Heart right ventricle (tissue), 16 donors: ENCODE measurements around the gene SEC63. TPM values are rescaled to one million over a fixed set of nuclear protein-coding genes. Genes with fewer than 3 reads are reported as not detected.
"Not testable (repeated sequence)": the region's sequence is repeated elsewhere in the genome, so short reads cannot be mapped to it uniquely, and the experiment has no call there.

ENCODE experiments used
- ATAC-seq, 8 donors: fragments of 200-7000 bp; cut with Tn5 transposase; one replicate each; pipeline ENCODE4 v1.9.1; 2020; ENCODE audit warnings: mild to moderate bottlenecking in 8 of 8, moderate library complexity in 8 of 8, moderate number of reproducible peaks in 1 of 8
- DNase-seq, 2 donors: peaks; one replicate each; pipeline ENCODE4 v3.0.0-alpha.2; 2020
- H3K27ac ChIP-seq, 10 donors: fragments of 200-600 bp; sonication (generic) in 2 of 10; one replicate each; pipeline versions ENCODE4 v1.5.0 to v1.8.0; 2020 to 2022; ENCODE audit warnings: mild to moderate bottlenecking in 3 of 10
- H3K27me3 ChIP-seq, 7 donors: fragments of 200-600 bp; one replicate each; pipeline ENCODE4 v1.8.0; 2021 to 2022; ENCODE audit warnings: mild to moderate bottlenecking in 2 of 7
- H3K36me3 ChIP-seq, 9 donors: fragments of 200-600 bp; sonication (generic) in 1 of 9; one replicate each; pipeline versions ENCODE4 v1.5.0 to v1.8.0; 2020 to 2022; ENCODE audit warnings: mild to moderate bottlenecking in 2 of 9
- H3K4me1 ChIP-seq, 9 donors: fragments of 200-600 bp; sonication (generic) in 1 of 9; one replicate each; pipeline versions ENCODE4 v1.5.0 to v1.8.0; 2020 to 2022; ENCODE audit warnings: mild to moderate bottlenecking in 4 of 9
- H3K4me3 ChIP-seq, 10 donors: fragments of 200-600 bp; sonication (generic) in 2 of 10; one replicate each; pipeline versions ENCODE4 v1.5.0 to v1.8.0; 2020 to 2022; ENCODE audit warnings: mild to moderate bottlenecking in 7 of 10, moderate library complexity in 2 of 10
- H3K9me3 ChIP-seq, 11 donors: fragments of 200-600 bp in 10 of 11; sonication (generic) in 2 of 11; one replicate each; pipeline versions ENCODE4 v1.5.0 to v1.8.0; 2013 to 2022; ENCODE audit warnings: mild to moderate bottlenecking in 2 of 11, control low read depth in 1 of 11, moderate library complexity in 1 of 11
- WGBS, 2 donors: extraction: QIAGEN DNeasy Blood & Tissue Kit; methylation state at CpG; one replicate each; pipeline ENCODE4 v1.1.7; 2013; ENCODE audit warnings: inconsistent platforms in 1 of 2; 5-methylcytosine and 5-hydroxymethylcytosine counted together
- intact Hi-C, 10 donors: fragments of 100-400 bp; cut with DNase I; formaldehyde crosslinking; loops; one replicate each; pipeline versions ENCODE4 v1.11.1 to v1.14.2; 2022
- polyA plus RNA-seq, 2 donors: library from polyadenylated mRNA; stranded (reverse); fragments of 200-250 nt; gene quantifications; one replicate each; pipeline ENCODE4 v1.2.3, GENCODE V29; 2013
- total RNA-seq, 10 donors: library from RNA; stranded (reverse); fragmentation: NEBNext Ultra II Directional in 3 of 10; extraction: Animal tissue kit (Norgen Biotek cat#: 25700) in 3 of 10; gene quantifications; one replicate each; pipeline versions ENCODE4 v1.2.1 to v1.2.4, GENCODE V29; 2021 to 2023
- TF ChIP-seq, protein P1 (sequence below), 9 donors: fragments of 200-600 bp; sonication (generic) in 2 of 9; IDR thresholded peaks; one replicate each; pipeline versions ENCODE4 v1.5.0 to v1.8.0; 2021 to 2022; ENCODE audit warnings: antibody characterized with exemption in 9 of 9, mild to moderate bottlenecking in 5 of 9, moderate library complexity in 1 of 9
- donor health status: Arrhythmogenic right ventricular cardiomyopathy.
- donor health status: ischemic (EF 13 %, LVEDD 7.1; RV severe dilation, severe dysfunction).
- donor health status: healthy with polysubstance abuse.
- donor health status: DM: no; HTN: yes; CAD: no.
- donor health status: DM: no; HTN: no; CAD: no.
- donor health status: ischemic (EF 25% LVEDD 6.9; RV normal size, moderate dysfunction).
- donor health status: ischemic (EF 25% LVEDD 5.7; RV mildly dilated, moderate dysfunction).
- donor health status: healthy.
- donor health status: DM: yes; HTN: yes; CAD: no.
- donor health status: Ischemic cardiomyopathy.
- donor health status: ischemic (EF 35%, LVEDD 5.7; RV mildly dilated, moderate dysfunction).
- donor health status: nonischemic (EF 11% LVEDD 7.7; RV severe dilation, severe dysfunction).
- donor health status: DM: yes; HTN: yes; CAD: no.
- donor health status: PGD.
- donor health status: ischemic (EF 29% LVEDD 5.4; RV normal size, mild dysfunction).
- donor health status: nonischemic (EF 23%, LVEDD 6.1; RV moderate dilation, normal function).

SEC63 gene
- total and polyA plus RNA-seq, 12 donors, result 22.5 to 68.3 (median 51.7) TPM

DNA sequence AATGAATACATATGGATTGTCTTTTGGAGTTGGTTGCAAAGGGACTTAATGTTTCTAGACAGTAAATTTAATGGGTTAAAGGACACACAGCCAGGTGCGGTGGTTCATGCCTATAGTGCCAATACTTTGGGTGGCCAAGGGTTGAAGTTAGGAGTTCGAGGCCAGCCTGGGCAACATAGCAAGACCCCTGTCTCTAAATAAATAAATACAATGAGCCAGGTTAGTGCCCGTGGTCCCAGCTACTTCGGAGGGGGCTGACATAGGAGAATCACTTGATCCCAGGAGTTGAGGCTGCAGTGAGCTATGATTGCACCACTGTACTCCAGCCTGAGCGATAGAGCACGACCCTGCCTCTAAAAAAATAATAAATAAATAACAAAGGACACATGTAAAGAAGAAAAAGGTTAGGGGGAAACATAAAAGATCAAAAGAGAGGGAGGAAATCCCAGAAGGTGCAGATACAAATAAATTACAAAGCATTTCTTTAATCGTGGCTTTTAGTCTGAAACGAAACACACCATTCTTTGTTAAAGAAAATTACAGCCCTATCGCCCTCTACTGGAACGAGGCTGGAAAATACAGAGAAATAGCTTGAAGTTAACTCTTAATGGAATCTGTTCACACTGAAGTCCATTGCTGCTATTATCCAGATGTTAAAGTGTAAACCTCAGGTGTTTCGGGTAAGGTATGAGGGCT, 91.3 kb downstream of the SEC63 start:
- no peak for ATAC-seq
- no peaks in the 10 kb centered on the region for H3K9me3 ChIP-seq
- H3K36me3 ChIP-seq, result peaks cover 0 to 39% (median 5%) of the 10 kb centered on the region in 9 donors
- TF ChIP-seq, protein P1, sequence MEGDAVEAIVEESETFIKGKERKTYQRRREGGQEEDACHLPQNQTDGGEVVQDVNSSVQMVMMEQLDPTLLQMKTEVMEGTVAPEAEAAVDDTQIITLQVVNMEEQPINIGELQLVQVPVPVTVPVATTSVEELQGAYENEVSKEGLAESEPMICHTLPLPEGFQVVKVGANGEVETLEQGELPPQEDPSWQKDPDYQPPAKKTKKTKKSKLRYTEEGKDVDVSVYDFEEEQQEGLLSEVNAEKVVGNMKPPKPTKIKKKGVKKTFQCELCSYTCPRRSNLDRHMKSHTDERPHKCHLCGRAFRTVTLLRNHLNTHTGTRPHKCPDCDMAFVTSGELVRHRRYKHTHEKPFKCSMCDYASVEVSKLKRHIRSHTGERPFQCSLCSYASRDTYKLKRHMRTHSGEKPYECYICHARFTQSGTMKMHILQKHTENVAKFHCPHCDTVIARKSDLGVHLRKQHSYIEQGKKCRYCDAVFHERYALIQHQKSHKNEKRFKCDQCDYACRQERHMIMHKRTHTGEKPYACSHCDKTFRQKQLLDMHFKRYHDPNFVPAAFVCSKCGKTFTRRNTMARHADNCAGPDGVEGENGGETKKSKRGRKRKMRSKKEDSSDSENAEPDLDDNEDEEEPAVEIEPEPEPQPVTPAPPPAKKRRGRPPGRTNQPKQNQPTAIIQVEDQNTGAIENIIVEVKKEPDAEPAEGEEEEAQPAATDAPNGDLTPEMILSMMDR (IDR thresholded peaks at IDR 0.05), result peak in 8 of 9 donors; percentile 32 to 65 (median 57)
- peaks cover 0 to 13% (median 0%) of the 10 kb centered on the region in 7 donors for H3K27me3 ChIP-seq
- H3K4me1 ChIP-seq, result peaks cover 0 to 13% (median 0%) of the 10 kb centered on the region in 9 donors
- H3K4me3 ChIP-seq, result no peak overlapping the region
- no peak overlapping the region for H3K27ac ChIP-seq
- no peak for DNase-seq
- intact Hi-C loops, result no loop called here
- WGBS, 2 donors, result 49 to 52% methylated on average over 11 of the region's 11 CpGs

DNA sequence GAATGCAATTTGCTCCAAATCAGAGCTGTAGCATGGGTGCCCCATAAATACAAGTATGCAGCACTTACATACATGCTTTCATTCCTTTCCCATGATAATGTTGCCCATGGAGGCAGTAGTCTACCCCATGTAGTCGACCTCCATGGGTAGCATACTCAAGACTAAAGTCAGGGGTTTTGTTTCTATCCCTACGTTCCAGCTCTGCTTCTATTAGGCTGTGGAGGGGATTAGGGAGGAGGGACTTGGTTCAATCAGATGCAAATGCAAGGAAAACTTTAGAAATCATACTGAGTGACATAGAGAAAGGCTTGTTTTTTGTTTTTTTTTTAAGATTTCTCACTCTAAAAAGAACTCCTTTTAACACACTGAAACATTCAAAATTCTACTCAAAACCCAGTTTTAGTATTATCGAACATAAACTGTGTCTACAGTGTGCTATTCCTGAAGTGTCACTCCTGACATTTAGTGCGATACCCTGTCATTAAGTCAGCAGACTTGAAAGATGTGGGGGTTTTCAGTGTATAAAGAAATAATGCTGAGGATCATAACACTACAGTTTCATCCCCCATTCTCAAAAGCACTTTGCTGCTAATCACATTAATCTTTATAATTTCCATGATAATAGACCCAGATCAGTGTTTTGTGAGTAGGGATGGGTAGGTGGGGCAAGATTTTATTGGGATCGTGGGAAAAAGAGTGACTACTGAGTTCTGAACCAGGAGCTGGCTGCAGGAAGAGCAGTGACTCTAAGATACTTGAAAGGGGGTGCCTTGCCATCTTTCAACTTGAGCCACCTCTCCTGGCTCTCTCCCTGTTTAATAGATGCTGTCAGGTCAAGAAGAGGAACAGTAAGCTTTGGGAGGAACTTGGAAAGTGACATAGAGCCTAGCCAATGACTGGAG, 93.5 kb downstream of the SEC63 start:
- TF ChIP-seq, protein P1 (IDR thresholded peaks at IDR 0.05), result no peak
- H3K36me3 ChIP-seq, result peaks cover 0 to 17% (median 0%) of the 10 kb centered on the region in 9 donors
- no peak overlapping the region for H3K4me3 ChIP-seq
- H3K27ac ChIP-seq, result no peak overlapping the region
- ATAC-seq (no peak), DNase-seq (no peak)
- H3K9me3 ChIP-seq, result no peaks in the 10 kb centered on the region
- intact Hi-C loops, result no loop called here
- peaks cover 0 to 6% (median 0%) of the 10 kb centered on the region in 9 donors for H3K4me1 ChIP-seq
- peaks cover 0 to 20% (median 0%) of the 10 kb centered on the region in 7 donors for H3K27me3 ChIP-seq
- 67 to 77% methylated on average over 5 of the region's 5 CpGs for WGBS, 2 donors

DNA sequence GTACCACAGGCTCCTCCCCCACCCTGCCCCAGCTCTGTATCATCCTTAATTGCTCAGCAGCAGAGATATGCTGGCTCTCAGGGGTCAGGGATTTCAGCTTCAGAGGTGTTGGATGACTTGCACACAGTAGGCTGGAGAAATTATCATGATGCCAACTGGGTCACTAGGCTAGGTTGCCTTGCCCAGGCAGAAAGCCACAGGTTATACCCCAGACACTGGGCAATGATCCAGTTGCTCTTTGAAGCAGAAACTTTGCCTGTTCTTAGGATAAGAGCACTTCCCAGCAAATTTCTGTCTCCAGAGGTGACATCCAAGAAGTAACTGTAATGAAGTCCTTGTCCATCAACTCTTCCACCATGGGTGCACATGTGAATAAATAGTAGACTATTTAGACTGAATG, 95.6 kb downstream of the SEC63 start:
- Histone ChIP-seq H3K9me3 (no peaks in the 10 kb centered on the region), H3K27ac (no peak overlapping the region), H3K27me3 (peaks cover 0 to 20% (median 0%) of the 10 kb centered on the region in 7 donors), H3K36me3 (peaks cover 0 to 5% (median 0%) of the 10 kb centered on the region in 9 donors), H3K4me3 (no peak overlapping the region), H3K4me1 (peaks cover 0 to 6% (median 0%) of the 10 kb centered on the region in 9 donors)
- no peak for ATAC-seq
- intact Hi-C loops, result no loop called here
- DNase-seq, result no peak
- TF ChIP-seq, protein P1 (IDR thresholded peaks at IDR 0.05), result no peak

DNA sequence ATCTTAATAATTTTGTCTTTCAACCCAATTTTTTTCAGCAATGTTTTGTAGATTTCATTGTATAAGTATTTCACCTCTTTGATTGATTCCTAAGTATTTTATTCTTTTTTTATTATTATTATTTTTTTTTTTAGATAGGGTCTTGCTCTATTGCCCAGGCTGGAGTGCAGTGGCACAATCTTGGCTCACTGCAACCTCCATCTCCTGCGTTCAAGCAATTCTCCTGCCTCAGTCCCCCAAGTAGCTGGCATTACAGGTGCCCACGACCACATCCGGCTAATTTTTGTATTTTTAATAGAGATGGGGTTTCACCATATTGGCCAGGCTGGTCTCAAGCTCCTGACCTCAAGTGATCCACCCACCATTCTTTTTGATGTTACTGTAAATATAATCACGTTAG, 97.0 kb downstream of the SEC63 start:
- WGBS, 2 donors, result 94 to 95% methylated on average over 4 of the region's 4 CpGs
- intact Hi-C loops, result not testable (repeated sequence)

DNA sequence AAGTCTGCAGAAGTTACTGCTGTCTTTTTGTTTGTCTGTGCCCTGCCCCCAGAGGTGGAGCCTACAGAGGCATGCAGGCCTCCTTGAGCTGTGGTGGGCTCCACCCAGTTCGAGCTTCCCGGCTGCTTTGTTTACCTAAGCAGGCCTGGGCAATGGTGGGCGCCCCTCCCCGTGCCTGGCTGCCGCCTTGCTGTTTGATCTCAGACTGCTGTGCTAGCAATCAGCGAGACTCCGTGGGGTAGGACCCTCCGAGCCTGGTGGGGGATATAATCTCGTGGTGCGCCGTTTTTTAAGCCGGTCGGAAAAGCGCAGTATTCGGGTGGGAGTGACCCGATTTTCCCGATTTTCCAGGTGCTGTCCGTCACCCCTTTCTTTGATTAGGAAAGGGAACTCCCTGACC, 97.9 kb downstream of the SEC63 start:
- DNase-seq, H3K27ac ChIP-seq, H3K4me3 ChIP-seq, H3K36me3 ChIP-seq, H3K9me3 ChIP-seq, ATAC-seq, intact Hi-C loops, H3K4me1 ChIP-seq: not testable (repeated sequence)
- H3K27me3 ChIP-seq, result peaks cover 0 to 20% (median 0%) of the 10 kb centered on the region in 7 donors
- 74 to 78% methylated on average over 16 to 18 of the region's 18 CpGs for WGBS, 2 donors

More for the DNA sequence above, 97.0 kb downstream of the SEC63 start:
- H3K4me1 ChIP-seq, DNase-seq, H3K4me3 ChIP-seq, H3K9me3 ChIP-seq, H3K27ac ChIP-seq, ATAC-seq, H3K36me3 ChIP-seq: not testable (repeated sequence)
- H3K27me3 ChIP-seq, result peaks cover 0 to 20% (median 0%) of the 10 kb centered on the region in 7 donors
